Spleen (tissue), 11 donors: ENCODE results near the gene OR52M1. TPM values are rescaled to one million over a fixed set of nuclear protein-coding genes. Genes with fewer than 3 reads are reported as not detected.

Source experiments
- DNase-seq: peaks from one replicate; pipeline ENCODE4 v3.0.0-alpha.2; 2020
- H3K27ac ChIP-seq, 8 donors: fragments of 200-600 bp; sonication (generic) in 7 of 8; 1 replicate in 4 of 8; 2 replicates in 4 of 8; pipeline versions ENCODE4 v1.5.0 to v1.8.0; 2016 to 2021; ENCODE audit warnings: inconsistent platforms in 4 of 8, mild to moderate bottlenecking in 4 of 8, moderate library complexity in 1 of 8
- H3K27me3 ChIP-seq, 7 donors: fragments of 200-600 bp; sonication (generic) in 6 of 7; replicated peaks in 1 of 7; 1 replicate in 4 of 7; 2 replicates in 3 of 7; pipeline versions ENCODE4 v1.5.0 to v1.8.0; 2016 to 2021; ENCODE audit warnings: inconsistent platforms in 3 of 7, mild to moderate bottlenecking in 1 of 7
- H3K36me3 ChIP-seq, 6 donors: fragments of 200-600 bp; sonication (generic) in 5 of 6; 1 replicate in 4 of 6; 2 replicates in 2 of 6; pipeline versions ENCODE4 v1.5.0 to v1.8.0; 2016 to 2021; ENCODE audit warnings: inconsistent platforms in 2 of 6
- H3K4me1 ChIP-seq, 6 donors: fragments of 200-600 bp; sonication (generic) in 5 of 6; 1 replicate in 3 of 6; 2 replicates in 3 of 6; pipeline versions ENCODE4 v1.5.0 to v1.8.0; 2016 to 2021; ENCODE audit warnings: inconsistent platforms in 3 of 6
- H3K4me3 ChIP-seq, 8 donors: fragments of 200-600 bp; sonication (generic) in 7 of 8; 1 replicate in 4 of 8; 2 replicates in 4 of 8; pipeline versions ENCODE4 v1.5.0 to v1.8.0; 2016 to 2021; ENCODE audit warnings: inconsistent platforms in 4 of 8, mild to moderate bottlenecking in 4 of 8, moderate library complexity in 2 of 8
- H3K9me3 ChIP-seq, 8 donors: fragments of 200-600 bp; sonication (generic) in 7 of 8; 1 replicate in 4 of 8; 2 replicates in 4 of 8; pipeline versions ENCODE4 v1.5.0 to v1.8.0; 2016 to 2021; ENCODE audit warnings: inconsistent platforms in 4 of 8
- CTCF ChIP-seq, 11 experiments: fragments of 200-600 bp in 7 of 11; fragments of 450-650 bp in 4 of 11; sonication (generic) in 4 of 11; IDR thresholded peaks in 8 of 11; conservative IDR thresholded peaks in 3 of 11; 1 replicate in 7 of 11; 2 replicates in 4 of 11; pipeline versions ENCODE4 v1.4.0 to v1.8.0; 2016 to 2021; ENCODE audit warnings: antibody characterized with exemption in 11 of 11, inconsistent platforms in 4 of 11, mild to moderate bottlenecking in 1 of 11
- POLR2A ChIP-seq, 3 donors: fragments of 450-650 bp; IDR thresholded peaks; one replicate each; pipeline ENCODE4 v1.5.1; 2017; ENCODE audit warnings: antibody characterized with exemption in 3 of 3, mild to moderate bottlenecking in 1 of 3
- POLR2AphosphoS5 ChIP-seq, 3 donors: sonication (generic); formaldehyde crosslinking; IDR thresholded peaks; one replicate each; pipeline ENCODE4 v1.5.1; 2017; ENCODE audit warnings: antibody characterized with exemption in 3 of 3
- WGBS, 5 donors: extraction: QIAGEN DNeasy Blood & Tissue Kit in 3 of 5; methylation state at CpG; one replicate each; pipeline versions ENCODE4 v1.1.5 to v1.1.7; 2013 to 2018; 5-methylcytosine and 5-hydroxymethylcytosine counted together
- intact Hi-C: fragments of 100-400 bp; cut with DNase I; formaldehyde crosslinking; loops from one replicate; pipeline ENCODE4 v1.15.0; 2023; ENCODE audit warnings: low total_unique reads
- polyA plus RNA-seq, 3 donors: library from polyadenylated mRNA; stranded (reverse); fragments of 200-250 nt; gene quantifications; one replicate each; pipeline ENCODE4 v1.2.1, GENCODE V29; 2013
- total RNA-seq, 7 donors: library from RNA; depleted of rRNA in 3 of 7; stranded (reverse); fragments of >200 nt in 3 of 7; fragmentation: NEBNext Ultra II Directional in 4 of 7; extraction: Animal tissue kit (Norgen Biotek cat#: 25700) in 4 of 7; gene quantifications; one replicate each; pipeline versions ENCODE4 v1.1.0 to v1.2.1, GENCODE V29; 2016 to 2021
- donor health status: healthy with polysubstance abuse.
- donor health status: DM: no; HTN: no; CAD: no; lungs with moderate emphysema.
- donor health status: DM: no; HTN: no; CAD: no.
- donor health status: Bipolar disorder and iron deficiency.
- donor health status: healthy.
- donor health status: DM: no; HTN: no; CAD: no.
- donor health status: DM: yes; HTN: yes; CAD: no.

The OR52M1 gene
- total and polyA plus RNA-seq, 10 donors = not detected

GRCh38 chr11:4496557-4497248 is 48.3 kb upstream of the OR52M1 start:
- Histone ChIP-seq H3K36me3 (no peaks in the 10 kb centered on the region), H3K27ac (no peak overlapping the region), H3K4me1 (peaks cover 0 to 7% (median 4%) of the 10 kb centered on the region in 6 donors), H3K27me3 (peaks cover 0 to 7% (median 0%) of the 10 kb centered on the region in 7 donors), H3K4me3 (no peak overlapping the region), H3K9me3 (no peaks in the 10 kb centered on the region)
- TF ChIP-seq POLR2A (IDR thresholded peaks at IDR 0.05) (no peak), POLR2AphosphoS5 (IDR thresholded peaks at IDR 0.05) (no peak), CTCF (IDR thresholded peaks at IDR 0.05 in 8 of 11, conservative IDR thresholded peaks at IDR 0.05 in 3 of 11) (no peak)
- DNase-seq = no peak
- 72 to 80% (median 74%) methylated on average over 15 of the region's 15 CpGs for WGBS, 5 donors
- intact Hi-C loops = no loop called here

- TF ChIP-seq POLR2A (IDR thresholded peaks at IDR 0.05) = no peak
- TF ChIP-seq CTCF (IDR thresholded peaks at IDR 0.05 in 8 of 11, conservative IDR thresholded peaks at IDR 0.05 in 3 of 11) = no peak
- no peak for TF ChIP-seq POLR2AphosphoS5 (IDR thresholded peaks at IDR 0.05)
- WGBS, 5 donors = 39 to 53% (median 40%) methylated on average over 2 of the region's 2 CpGs
- intact Hi-C loops = no loop called here
These were observed 36.1 kb upstream of the OR52M1 start for GRCh38 chr11:4508886-4509285.

GRCh38 chr11:4511282-4512245 is 33.4 kb upstream of the OR52M1 start:
- H3K36me3 ChIP-seq = no peaks in the 10 kb centered on the region
- intact Hi-C loops = no loop called here
- no peak overlapping the region for H3K4me3 ChIP-seq
- H3K27ac ChIP-seq = no peak overlapping the region
- WGBS, 5 donors = 31 to 81% (median 65%) methylated on average over 5 of the region's 5 CpGs
- no peaks in the 10 kb centered on the region for H3K4me1 ChIP-seq
- peaks cover 0 to 7% (median 0%) of the 10 kb centered on the region in 8 donors for H3K9me3 ChIP-seq
- DNase-seq = no peak
- TF ChIP-seq CTCF (IDR thresholded peaks at IDR 0.05 in 8 of 11, conservative IDR thresholded peaks at IDR 0.05 in 3 of 11) (no peak), POLR2AphosphoS5 (IDR thresholded peaks at IDR 0.05) (no peak), POLR2A (IDR thresholded peaks at IDR 0.05) (no peak)
- peaks cover 0 to 3% (median 0%) of the 10 kb centered on the region in 7 donors for H3K27me3 ChIP-seq

More at GRCh38 chr11:4508886-4509285, 36.1 kb upstream of the OR52M1 start:
- no peak for DNase-seq
- no peak overlapping the region for H3K27ac ChIP-seq
- no peak overlapping the region for H3K4me3 ChIP-seq
- no peaks in the 10 kb centered on the region for H3K36me3 ChIP-seq
- no peaks in the 10 kb centered on the region for H3K4me1 ChIP-seq
- H3K9me3 ChIP-seq = peaks cover 0 to 7% (median 0%) of the 10 kb centered on the region in 8 donors
- peaks cover 0 to 12% (median 0%) of the 10 kb centered on the region in 7 donors for H3K27me3 ChIP-seq

GRCh38 chr11:4514196-4514595 is 30.8 kb upstream of the OR52M1 start:
- no peaks in the 10 kb centered on the region for H3K36me3 ChIP-seq
- no peak overlapping the region for H3K27ac ChIP-seq
- intact Hi-C loops = no loop called here
- no peak for TF ChIP-seq POLR2A (IDR thresholded peaks at IDR 0.05)
- TF ChIP-seq CTCF (IDR thresholded peaks at IDR 0.05 in 8 of 11, conservative IDR thresholded peaks at IDR 0.05 in 3 of 11) = no peak
- TF ChIP-seq POLR2AphosphoS5 (IDR thresholded peaks at IDR 0.05) = no peak
- H3K4me1 ChIP-seq = no peaks in the 10 kb centered on the region
- WGBS, 5 donors = 65 to 86% (median 75%) methylated on average over 1 of the region's 1 CpG
- H3K27me3 ChIP-seq = no peaks in the 10 kb centered on the region
- DNase-seq = no peak
- H3K4me3 ChIP-seq = no peak overlapping the region
- H3K9me3 ChIP-seq = no peaks in the 10 kb centered on the region
